Measurements from ENCODE around the gene GALNT3. TPM values are rescaled to one million over a fixed set of nuclear protein-coding genes. Genes with fewer than 3 reads are reported as not detected.
A peak's percentile ranks its signal among the peaks of the same experiment; 100 is the strongest.

Gene GALNT3
- 1 to 10 TPM in 4 of 9 donors, under 1 TPM in 4, not detected in 1; 0.55 to 3.9 (median 1.2) TPM for total RNA-seq
- polyA plus RNA-seq = 1 to 10 TPM; 1.5 to 5.5 (median 5.0) TPM
- long read RNA-seq, donor 1 = 0 reads
- long read RNA-seq, donor 2 = 0 reads
- long read RNA-seq, donor 3 = 0 reads
- long read RNA-seq, donor 4 = 0 reads
- long read RNA-seq, donor 5, partial matches to known transcripts = 0 of 3 reads
- long read RNA-seq, donor 5, other reads (novel, unspliced or antisense) = 2 of 3 reads
- long read RNA-seq, donor 6 = 0 reads
- long read RNA-seq, donor 7 = 0 reads
- long read RNA-seq, donor 8 = 0 reads
- long read RNA-seq, donor 9 = 0 reads
- long read RNA-seq, donor 10 = 0 reads

DNA sequence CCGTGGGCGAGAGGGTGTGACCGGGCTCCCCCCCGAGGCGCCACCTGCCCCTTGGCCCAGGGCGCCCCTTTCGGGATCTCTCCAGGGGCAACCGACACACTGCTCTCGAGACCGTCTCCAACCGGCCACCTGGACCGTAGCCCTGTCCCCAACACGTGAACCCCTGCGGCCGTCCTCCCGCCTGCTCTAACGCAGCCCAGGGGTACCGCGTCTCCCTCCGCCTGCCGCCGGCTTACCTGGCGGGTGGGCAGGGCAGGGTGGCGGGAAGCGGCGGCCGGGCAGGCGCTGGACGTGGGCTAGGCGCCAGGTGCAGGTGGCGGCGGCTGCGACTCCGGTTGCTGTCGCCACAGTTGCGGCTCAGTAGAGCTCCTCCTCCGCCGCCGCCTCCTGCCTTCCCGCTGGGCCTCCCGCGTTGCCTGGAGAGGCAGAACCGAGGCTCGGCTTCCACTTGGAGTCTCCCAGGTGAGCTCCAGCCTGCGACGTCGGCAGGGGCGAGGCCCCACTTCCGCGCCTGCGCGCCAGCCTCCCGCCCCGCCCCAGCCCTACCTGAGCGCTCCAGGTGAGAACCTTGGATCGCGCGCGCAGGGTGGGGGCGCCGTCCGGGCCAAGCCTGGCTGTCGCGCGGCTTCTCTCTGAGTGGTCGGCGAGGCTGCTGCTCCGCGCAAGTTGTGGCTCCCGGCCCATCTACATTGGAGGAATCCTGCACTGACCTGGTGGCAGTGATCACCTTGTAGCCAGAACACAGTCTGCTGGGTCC lies at the start of gene GALNT3:
Gene GALNT3, minus strand, starts transcription at position 469 of the 757 bp plus-strand sequence. CDS start 23,547 bp downstream, outside the sequence.
- WGBS, 4 donors = 0 to 1% methylated on average over 70 of the region's 70 CpGs; no CpG with 5 or more reads in 2 of the 4 donors
- peak within 1 kb of the TSS in 1 of 5 donors; percentile 26 for H3K27ac ChIP-seq
- peak within 1 kb of the TSS in 3 of 4 donors; percentile 7 to 57 (median 18) for H3K4me3 ChIP-seq
- peak in 6 of 7 donors; percentile 11 to 59 (median 26) for DNase-seq
- no peaks in the 10 kb centered on the region for H3K9me3 ChIP-seq (replicated peaks in 1 of 3)
- H3K36me3 ChIP-seq (replicated peaks in 1 of 2) = no peaks in the 10 kb centered on the region
- no peak for TF ChIP-seq POLR2A (IDR thresholded peaks at IDR 0.05)
- TF ChIP-seq, protein P1, sequence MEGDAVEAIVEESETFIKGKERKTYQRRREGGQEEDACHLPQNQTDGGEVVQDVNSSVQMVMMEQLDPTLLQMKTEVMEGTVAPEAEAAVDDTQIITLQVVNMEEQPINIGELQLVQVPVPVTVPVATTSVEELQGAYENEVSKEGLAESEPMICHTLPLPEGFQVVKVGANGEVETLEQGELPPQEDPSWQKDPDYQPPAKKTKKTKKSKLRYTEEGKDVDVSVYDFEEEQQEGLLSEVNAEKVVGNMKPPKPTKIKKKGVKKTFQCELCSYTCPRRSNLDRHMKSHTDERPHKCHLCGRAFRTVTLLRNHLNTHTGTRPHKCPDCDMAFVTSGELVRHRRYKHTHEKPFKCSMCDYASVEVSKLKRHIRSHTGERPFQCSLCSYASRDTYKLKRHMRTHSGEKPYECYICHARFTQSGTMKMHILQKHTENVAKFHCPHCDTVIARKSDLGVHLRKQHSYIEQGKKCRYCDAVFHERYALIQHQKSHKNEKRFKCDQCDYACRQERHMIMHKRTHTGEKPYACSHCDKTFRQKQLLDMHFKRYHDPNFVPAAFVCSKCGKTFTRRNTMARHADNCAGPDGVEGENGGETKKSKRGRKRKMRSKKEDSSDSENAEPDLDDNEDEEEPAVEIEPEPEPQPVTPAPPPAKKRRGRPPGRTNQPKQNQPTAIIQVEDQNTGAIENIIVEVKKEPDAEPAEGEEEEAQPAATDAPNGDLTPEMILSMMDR (IDR thresholded peaks at IDR 0.05) = no peak
- peaks cover 21% of the 10 kb centered on the region for H3K27me3 ChIP-seq
- H3K4me1 ChIP-seq (replicated peaks in 1 of 2) = peaks cover 14 to 16% of the 10 kb centered on the region in 2 donors
- intact Hi-C loops (cut with DNase I) = no loop called here

DNA sequence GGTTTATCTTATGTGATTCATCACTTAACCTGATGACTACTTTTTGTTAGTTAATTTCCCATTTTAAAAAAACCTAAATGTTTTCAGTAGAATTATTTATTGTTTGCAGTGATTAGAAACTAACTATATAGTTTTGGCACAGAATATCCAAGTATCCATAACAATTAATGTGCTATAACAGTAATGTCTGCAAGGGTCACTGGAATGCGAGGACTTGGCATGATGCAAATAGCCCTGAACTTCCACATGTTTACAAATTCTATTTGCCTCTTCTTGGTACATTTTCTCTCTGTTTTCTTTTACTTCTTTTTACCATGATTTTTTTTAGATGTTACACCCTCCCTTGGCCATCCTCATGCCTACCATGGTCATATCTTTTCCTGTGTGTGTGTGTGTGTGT lies 49.3 kb upstream of the GALNT3 start:
- TF ChIP-seq, protein P1 (IDR thresholded peaks at IDR 0.05) = no peak
- no peak for TF ChIP-seq POLR2A (IDR thresholded peaks at IDR 0.05)
- intact Hi-C loops (cut with DNase I) = no loop called here
- 69 to 96% (median 82%) methylated on average over 1 of the region's 1 CpG for WGBS, 4 donors

DNA sequence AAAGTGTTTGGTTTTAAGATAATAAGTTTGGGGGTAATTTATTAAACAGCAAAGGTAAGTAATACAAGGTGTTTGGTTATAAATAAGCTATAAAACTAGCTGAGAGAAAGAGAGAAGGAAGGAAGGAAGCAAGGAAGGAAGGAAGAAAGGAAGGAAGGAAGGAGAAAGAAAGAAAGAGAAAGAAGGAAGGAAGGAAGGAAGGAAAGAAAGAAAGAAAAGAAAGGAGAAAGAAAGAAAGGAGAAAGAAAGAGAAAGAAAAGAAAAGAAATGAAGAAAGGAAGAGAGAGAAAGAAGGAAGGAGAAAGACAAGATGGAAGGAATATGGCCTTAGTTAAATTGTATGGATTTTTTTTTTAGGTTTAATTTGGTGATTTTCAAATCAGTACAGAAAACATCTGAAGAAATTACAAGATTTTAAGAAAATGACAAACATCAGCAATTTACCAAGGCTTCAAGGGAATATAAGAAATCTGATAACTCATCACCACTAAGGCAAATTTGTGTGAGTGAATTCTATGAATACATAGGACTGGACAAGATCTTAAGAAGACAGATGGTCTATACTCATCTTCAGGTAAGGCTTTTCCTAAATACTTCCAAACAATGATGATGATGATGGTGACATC lies 46.4 kb upstream of the GALNT3 start:
- no peak overlapping the region for H3K27ac ChIP-seq
- no peaks in the 10 kb centered on the region for H3K9me3 ChIP-seq (replicated peaks in 1 of 3)
- no peaks in the 10 kb centered on the region for H3K36me3 ChIP-seq (replicated peaks in 1 of 2)
- intact Hi-C loops (cut with DNase I) = no loop called here
- H3K27me3 ChIP-seq = no peaks in the 10 kb centered on the region
- no peaks in the 10 kb centered on the region for H3K4me1 ChIP-seq (replicated peaks in 1 of 2)
- TF ChIP-seq, protein P1 (IDR thresholded peaks at IDR 0.05) = no peak
- no peak for TF ChIP-seq POLR2A (IDR thresholded peaks at IDR 0.05)
- H3K4me3 ChIP-seq = no peak overlapping the region
- DNase-seq = no peak

More for the DNA sequence above, 49.3 kb upstream of the GALNT3 start:
- no peaks in the 10 kb centered on the region for H3K4me1 ChIP-seq (replicated peaks in 1 of 2)
- no peaks in the 10 kb centered on the region for H3K9me3 ChIP-seq (replicated peaks in 1 of 3)
- no peak overlapping the region for H3K4me3 ChIP-seq
- no peaks in the 10 kb centered on the region for H3K36me3 ChIP-seq (replicated peaks in 1 of 2)
- no peak for DNase-seq
- no peak overlapping the region for H3K27ac ChIP-seq
- H3K27me3 ChIP-seq = no peaks in the 10 kb centered on the region

DNA sequence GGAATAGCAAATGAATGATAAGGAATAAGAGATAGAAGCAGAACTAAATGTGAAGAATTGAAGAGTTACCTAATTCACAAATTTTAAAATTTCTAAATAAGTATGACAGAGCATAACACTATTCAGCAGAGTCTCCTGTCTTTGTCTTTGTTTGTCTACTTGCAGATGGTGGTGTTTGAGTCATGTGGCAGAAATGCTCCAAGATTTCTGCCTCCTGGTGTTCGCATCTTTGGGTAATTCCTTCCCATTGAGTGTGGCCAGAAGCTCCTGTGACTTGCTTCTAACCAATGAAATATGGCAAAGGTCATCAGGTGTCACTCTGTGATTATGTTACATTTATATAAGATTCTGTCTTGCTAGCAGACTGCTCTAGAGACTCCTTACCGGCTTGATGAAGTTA lies 45.6 kb upstream of the GALNT3 start:
- Histone ChIP-seq H3K4me1 (replicated peaks in 1 of 2) (no peaks in the 10 kb centered on the region), H3K36me3 (replicated peaks in 1 of 2) (no peaks in the 10 kb centered on the region), H3K27ac (no peak overlapping the region), H3K9me3 (replicated peaks in 1 of 3) (no peaks in the 10 kb centered on the region), H3K27me3 (no peaks in the 10 kb centered on the region), H3K4me3 (no peak overlapping the region)
- WGBS, 4 donors = 86 to 95% (median 90%) methylated on average over 2 of the region's 2 CpGs
- DNase-seq = no peak
- TF ChIP-seq, protein P1 (IDR thresholded peaks at IDR 0.05) = no peak
- no peak for TF ChIP-seq POLR2A (IDR thresholded peaks at IDR 0.05)
- intact Hi-C loops (cut with DNase I) = no loop called here

All from adrenal gland (tissue), 19 donors.